Measurements from ENCODE around the gene SLC44A1. TPM values are rescaled to one million over a fixed set of nuclear protein-coding genes. Genes with fewer than 3 reads are reported as not detected.
A peak's percentile ranks its signal among the peaks of the same experiment; 100 is the strongest.

Gene SLC44A1
- total RNA-seq, 6 experiments from 2014 or later: 46.6 to 66.3 (median 56.0) TPM

DNA sequence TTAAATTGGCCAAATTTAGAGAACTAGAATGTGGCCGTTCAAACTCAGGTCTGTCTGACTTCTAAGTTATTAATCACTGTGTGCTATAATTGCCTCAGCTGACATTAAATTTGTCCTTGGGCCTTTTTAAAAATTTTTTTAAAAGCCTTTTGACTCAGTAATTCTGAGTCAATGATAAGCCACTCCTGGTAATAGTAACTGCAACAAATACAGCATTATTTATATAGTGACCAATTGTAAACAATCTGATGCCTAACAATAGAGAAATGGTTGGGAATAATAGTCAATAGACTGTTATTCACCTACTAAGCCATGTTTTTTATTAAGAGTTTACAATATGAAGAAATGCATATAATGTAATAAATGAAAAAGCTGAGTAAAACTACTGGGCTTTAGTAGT is 132.4 kb downstream of the SLC44A1 start:
- no peaks in the 10 kb centered on the region for H3K4me1 Mint-ChIP-seq (ENCODE audit: low read depth)
- TF ChIP-seq, protein P1, sequence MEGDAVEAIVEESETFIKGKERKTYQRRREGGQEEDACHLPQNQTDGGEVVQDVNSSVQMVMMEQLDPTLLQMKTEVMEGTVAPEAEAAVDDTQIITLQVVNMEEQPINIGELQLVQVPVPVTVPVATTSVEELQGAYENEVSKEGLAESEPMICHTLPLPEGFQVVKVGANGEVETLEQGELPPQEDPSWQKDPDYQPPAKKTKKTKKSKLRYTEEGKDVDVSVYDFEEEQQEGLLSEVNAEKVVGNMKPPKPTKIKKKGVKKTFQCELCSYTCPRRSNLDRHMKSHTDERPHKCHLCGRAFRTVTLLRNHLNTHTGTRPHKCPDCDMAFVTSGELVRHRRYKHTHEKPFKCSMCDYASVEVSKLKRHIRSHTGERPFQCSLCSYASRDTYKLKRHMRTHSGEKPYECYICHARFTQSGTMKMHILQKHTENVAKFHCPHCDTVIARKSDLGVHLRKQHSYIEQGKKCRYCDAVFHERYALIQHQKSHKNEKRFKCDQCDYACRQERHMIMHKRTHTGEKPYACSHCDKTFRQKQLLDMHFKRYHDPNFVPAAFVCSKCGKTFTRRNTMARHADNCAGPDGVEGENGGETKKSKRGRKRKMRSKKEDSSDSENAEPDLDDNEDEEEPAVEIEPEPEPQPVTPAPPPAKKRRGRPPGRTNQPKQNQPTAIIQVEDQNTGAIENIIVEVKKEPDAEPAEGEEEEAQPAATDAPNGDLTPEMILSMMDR (IDR thresholded peaks at IDR 0.05): no peak
- H3K27ac Mint-ChIP-seq: no peak overlapping the region
- H3K27me3 Mint-ChIP-seq (ENCODE audit: insufficient read depth): no peaks in the 10 kb centered on the region
- no peak for DNase-seq
- H3K9me3 Mint-ChIP-seq: no peaks in the 10 kb centered on the region
- no peak overlapping the region for H3K4me3 Mint-ChIP-seq
- peaks cover 10% of the 10 kb centered on the region for H3K36me3 Mint-ChIP-seq (ENCODE audit: low read depth)

DNA sequence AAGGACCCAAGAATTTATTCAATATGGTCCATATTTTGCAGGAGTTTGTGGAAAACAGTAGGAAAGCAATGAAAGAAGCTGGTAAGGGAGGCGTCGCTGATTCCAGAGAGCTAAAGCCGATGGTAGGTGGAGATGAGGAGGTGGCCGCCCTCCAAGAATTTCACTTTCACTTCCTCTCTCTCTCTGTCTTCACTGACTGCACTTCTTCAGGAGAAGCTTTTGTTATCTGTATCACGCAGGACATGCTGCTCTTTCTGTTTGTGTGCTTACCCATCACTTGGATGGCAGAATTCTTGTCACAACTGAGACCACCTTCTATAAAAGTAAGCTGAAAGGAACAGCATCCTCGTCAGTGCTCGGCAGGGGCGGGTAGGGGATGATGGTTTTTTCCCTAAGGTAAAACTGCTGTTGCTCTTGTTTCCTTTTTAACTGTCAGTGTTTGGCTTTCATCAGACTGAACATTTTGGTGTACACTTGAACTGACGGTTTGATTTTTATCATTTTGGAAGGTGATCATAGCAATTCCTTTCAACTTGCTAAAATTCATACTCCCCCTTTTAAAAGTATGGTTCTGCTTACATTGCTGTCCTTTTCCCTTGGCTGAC is 141.0 kb downstream of the SLC44A1 start:
- no peaks in the 10 kb centered on the region for H3K4me1 Mint-ChIP-seq (ENCODE audit: low read depth)
- no peak for DNase-seq

DNA sequence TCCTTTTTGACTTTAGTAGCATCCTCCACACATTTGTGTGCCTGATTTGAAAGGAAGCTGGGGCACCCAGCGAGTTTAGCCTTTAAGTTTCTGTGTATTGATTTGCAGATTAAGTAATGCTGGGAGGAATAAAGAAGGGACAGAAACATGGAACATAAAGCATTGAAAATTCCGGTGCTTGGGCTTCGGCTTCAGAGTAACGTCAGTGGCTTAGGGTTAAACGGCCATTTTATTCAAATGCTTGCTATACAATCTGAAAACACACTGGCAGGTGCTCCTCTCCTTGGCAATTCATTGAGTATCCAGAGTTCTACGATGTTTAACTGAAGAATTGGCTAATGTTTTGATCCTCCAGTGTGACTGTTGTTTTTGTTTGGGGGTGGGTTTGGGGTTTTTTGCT is 145.3 kb downstream of the SLC44A1 start:
- H3K27me3 Mint-ChIP-seq (ENCODE audit: insufficient read depth): no peaks in the 10 kb centered on the region; the same call in 1 of the 2 replicates
- no peaks in the 10 kb centered on the region; the same call in 1 of the 2 replicates for H3K36me3 Mint-ChIP-seq (ENCODE audit: low read depth)
- no peak for DNase-seq
- H3K27ac Mint-ChIP-seq: no peak overlapping the region
- H3K9me3 Mint-ChIP-seq: no peaks in the 10 kb centered on the region
- TF ChIP-seq, protein P1 (IDR thresholded peaks at IDR 0.05): no peak
- H3K4me1 Mint-ChIP-seq (ENCODE audit: low read depth): peaks cover 18% of the 10 kb centered on the region
- no peak overlapping the region for H3K4me3 Mint-ChIP-seq

More for the DNA sequence above, 141.0 kb downstream of the SLC44A1 start:
- peak overlapping the region; percentile 27; the same call in 1 of the 2 replicates for H3K4me3 Mint-ChIP-seq
- no peak overlapping the region for H3K27ac Mint-ChIP-seq
- peaks cover 9% of the 10 kb centered on the region for H3K36me3 Mint-ChIP-seq (ENCODE audit: low read depth)
- no peaks in the 10 kb centered on the region for H3K9me3 Mint-ChIP-seq
- TF ChIP-seq, protein P1 (IDR thresholded peaks at IDR 0.05): no peak
- H3K27me3 Mint-ChIP-seq (ENCODE audit: insufficient read depth): no peaks in the 10 kb centered on the region; the same call in 1 of the 2 replicates

DNA sequence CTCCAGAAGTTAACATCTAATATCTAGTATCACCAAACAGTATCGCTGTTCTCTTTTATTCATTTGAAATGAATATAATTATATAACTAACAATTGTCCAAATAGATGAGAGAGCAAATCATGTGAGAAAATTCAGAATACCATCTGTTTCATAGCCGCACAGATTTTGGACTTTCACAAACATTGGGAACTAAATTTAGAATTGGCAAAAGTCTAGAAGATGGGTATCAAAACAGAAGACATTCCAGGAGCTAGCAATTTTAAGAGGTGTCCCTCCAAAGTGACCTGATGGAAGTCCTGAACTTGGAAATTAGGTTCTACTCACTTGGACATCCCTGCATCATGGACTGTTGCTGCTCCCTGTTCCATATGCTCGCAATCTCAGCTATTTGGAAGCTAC is 146.4 kb downstream of the SLC44A1 start:
- DNase-seq: no peak
- Mint-ChIP-seq H3K27me3 (ENCODE audit: insufficient read depth) (peaks cover 2% of the 10 kb centered on the region), H3K27ac (no peak overlapping the region), H3K4me1 (ENCODE audit: low read depth) (peaks cover 21% of the 10 kb centered on the region), H3K36me3 (ENCODE audit: low read depth) (no peaks in the 10 kb centered on the region), H3K9me3 (no peaks in the 10 kb centered on the region), H3K4me3 (no peak overlapping the region)
- TF ChIP-seq, protein P1 (IDR thresholded peaks at IDR 0.05): no peak

DNA sequence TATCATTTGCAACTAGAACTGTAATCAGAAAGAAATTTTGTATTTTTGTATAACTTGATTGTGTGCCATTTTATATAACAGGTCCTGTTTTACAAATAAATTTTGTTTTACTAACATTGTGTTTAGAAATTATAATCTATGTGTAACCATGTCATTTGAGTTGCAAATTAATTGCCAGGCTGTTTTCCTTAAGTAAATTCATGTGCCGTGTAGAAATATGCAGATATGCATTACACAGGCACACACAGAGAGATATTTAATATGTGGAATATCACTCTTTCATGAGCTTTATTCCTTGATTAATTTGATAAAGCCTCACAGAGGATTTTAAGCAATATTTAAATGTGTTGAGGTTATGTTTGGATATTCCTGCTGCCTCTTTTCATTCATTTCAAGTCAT is 146.8 kb downstream of the SLC44A1 start:
- Mint-ChIP-seq H3K27me3 (ENCODE audit: insufficient read depth) (peaks cover 2% of the 10 kb centered on the region), H3K9me3 (no peaks in the 10 kb centered on the region), H3K4me3 (no peak overlapping the region), H3K36me3 (ENCODE audit: low read depth) (no peaks in the 10 kb centered on the region), H3K27ac (no peak overlapping the region), H3K4me1 (ENCODE audit: low read depth) (peaks cover 21% of the 10 kb centered on the region)
- TF ChIP-seq, protein P1 (IDR thresholded peaks at IDR 0.05): no peak
- no peak for DNase-seq

Measured in HFFc6 (cell line).